ENCODE results near the gene E2F1.
A peak's percentile ranks its signal among the peaks of the same experiment; 100 is the strongest.

Gene E2F1

GRCh38 chr20:33730946-33731692, 44.9 kb upstream of the E2F1 start:
- Histone ChIP-seq H3K27ac (peak overlapping the region; percentile 97), H3K9me3 (no peaks in the 10 kb centered on the region), H3K27me3 (no peaks in the 10 kb centered on the region), H3K4me3 (ENCODE audit: low read depth in 1 of 2, low read length in 1 of 2) (peak overlapping the region; percentile 63 to 96), H3K4me1 (ENCODE audit: control insufficient read depth in 1 of 2, insufficient read depth in 1 of 2, low read depth in 1 of 2, low read length in 1 of 2) (peaks cover 32 to 35% of the 10 kb centered on the region in 2 experiments), H3K36me3 (no peaks in the 10 kb centered on the region)
- no peak for TF ChIP-seq CTCF (IDR thresholded peaks at IDR 0.05)

- no peak for TF ChIP-seq CTCF (IDR thresholded peaks at IDR 0.05)
- no peak overlapping the region for H3K4me3 ChIP-seq (ENCODE audit: low read depth in 1 of 2, low read length in 1 of 2)
- H3K4me1 ChIP-seq (ENCODE audit: control insufficient read depth in 1 of 2, insufficient read depth in 1 of 2, low read depth in 1 of 2, low read length in 1 of 2), result peaks cover 35 to 40% of the 10 kb centered on the region in 2 experiments
- no peaks in the 10 kb centered on the region for H3K9me3 ChIP-seq
- H3K36me3 ChIP-seq, result no peaks in the 10 kb centered on the region
- no peaks in the 10 kb centered on the region for H3K27me3 ChIP-seq
- no peak overlapping the region for H3K27ac ChIP-seq
These were observed 42.9 kb upstream of the E2F1 start for GRCh38 chr20:33729101-33729500.

GRCh38 chr20:33728463-33728862, 42.3 kb upstream of the E2F1 start:
- H3K27ac ChIP-seq, result no peak overlapping the region
- H3K36me3 ChIP-seq, result no peaks in the 10 kb centered on the region
- H3K4me3 ChIP-seq (ENCODE audit: low read depth in 1 of 2, low read length in 1 of 2), result no peak overlapping the region
- no peaks in the 10 kb centered on the region for H3K9me3 ChIP-seq
- TF ChIP-seq CTCF (IDR thresholded peaks at IDR 0.05), result no peak
- H3K27me3 ChIP-seq, result no peaks in the 10 kb centered on the region
- peaks cover 32 to 39% of the 10 kb centered on the region in 2 experiments for H3K4me1 ChIP-seq (ENCODE audit: control insufficient read depth in 1 of 2, insufficient read depth in 1 of 2, low read depth in 1 of 2, low read length in 1 of 2)

GRCh38 chr20:33727806-33728205, 41.6 kb upstream of the E2F1 start:
- Histone ChIP-seq H3K4me1 (ENCODE audit: control insufficient read depth in 1 of 2, insufficient read depth in 1 of 2, low read depth in 1 of 2, low read length in 1 of 2) (peaks cover 25 to 33% of the 10 kb centered on the region in 2 experiments), H3K4me3 (ENCODE audit: low read depth in 1 of 2, low read length in 1 of 2) (no peak overlapping the region), H3K9me3 (no peaks in the 10 kb centered on the region), H3K27ac (no peak overlapping the region), H3K36me3 (no peaks in the 10 kb centered on the region), H3K27me3 (no peaks in the 10 kb centered on the region)
- no peak for TF ChIP-seq CTCF (IDR thresholded peaks at IDR 0.05)

GRCh38 chr20:33727115-33727479, 40.9 kb upstream of the E2F1 start:
- Histone ChIP-seq H3K4me3 (ENCODE audit: low read depth in 1 of 2, low read length in 1 of 2) (no peak overlapping the region), H3K27ac (no peak overlapping the region), H3K27me3 (no peaks in the 10 kb centered on the region), H3K36me3 (no peaks in the 10 kb centered on the region), H3K9me3 (no peaks in the 10 kb centered on the region), H3K4me1 (ENCODE audit: control insufficient read depth in 1 of 2, insufficient read depth in 1 of 2, low read depth in 1 of 2, low read length in 1 of 2) (peaks cover 19 to 29% of the 10 kb centered on the region in 2 experiments)
- no peak for TF ChIP-seq CTCF (IDR thresholded peaks at IDR 0.05)
